ENCODE measurements around the gene MAP2K1.
"Not testable (repeated sequence)": the region's sequence is repeated elsewhere in the genome, so short reads cannot be mapped to it uniquely, and the experiment has no call there.

MAP2K1 gene

DNA sequence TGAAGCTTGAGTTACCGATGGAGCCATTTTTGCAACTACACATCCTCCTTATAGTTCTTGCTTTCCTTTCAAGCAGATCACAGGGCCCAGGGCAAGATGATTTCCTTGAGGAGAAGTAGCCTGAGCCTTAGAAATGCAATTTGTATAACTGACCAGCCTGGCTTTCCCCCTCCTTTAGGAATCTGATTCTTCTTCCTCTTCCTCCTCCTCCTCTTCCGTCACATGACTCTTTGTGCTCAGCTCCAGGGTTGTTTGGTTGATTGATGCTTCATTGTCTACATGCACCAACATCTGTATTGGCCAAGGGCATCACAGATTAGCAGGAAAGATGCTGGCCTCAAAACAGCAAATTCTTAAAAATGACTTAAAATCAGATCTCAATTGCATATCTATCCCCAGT lies 107.5 kb downstream of the MAP2K1 start:
- Mint-ChIP-seq H3K36me3 (peaks cover 13% of the 10 kb centered on the region), H3K4me3 (no peak overlapping the region), H3K27ac (peak overlapping the region; percentile 90), H3K27me3 (no peaks in the 10 kb centered on the region), H3K4me1 (ENCODE audit: low read depth) (peaks cover 39% of the 10 kb centered on the region), H3K9me3 (ENCODE audit: low read depth) (no peaks in the 10 kb centered on the region)

- peak overlapping the region; percentile 96 for H3K27ac Mint-ChIP-seq
- H3K9me3 Mint-ChIP-seq (ENCODE audit: low read depth), result no peaks in the 10 kb centered on the region
- H3K4me3 Mint-ChIP-seq, result peak overlapping the region; percentile 96
- no peaks in the 10 kb centered on the region for H3K27me3 Mint-ChIP-seq
- peaks cover 59% of the 10 kb centered on the region for H3K4me1 Mint-ChIP-seq (ENCODE audit: low read depth)
- H3K36me3 Mint-ChIP-seq, result peaks cover 22% of the 10 kb centered on the region
Measured at GRCh38 chr15:66496951-66497501, 110.3 kb downstream of the MAP2K1 start.

GRCh38 chr15:66497502-66498455 lies 111.1 kb downstream of the MAP2K1 start, which contains the start of gene SNAPC5:
Gene SNAPC5, minus strand, starts transcription at chr15:66497762. Its CDS starts 31 bp downstream, at chr15:66497731.
- peaks cover 67% of the 10 kb centered on the region for H3K4me1 Mint-ChIP-seq (ENCODE audit: low read depth)
- no peaks in the 10 kb centered on the region for H3K9me3 Mint-ChIP-seq (ENCODE audit: low read depth)
- H3K36me3 Mint-ChIP-seq, result peaks cover 26% of the 10 kb centered on the region
- H3K27me3 Mint-ChIP-seq, result no peaks in the 10 kb centered on the region
- H3K27ac Mint-ChIP-seq, result peak within 1 kb of the TSS; percentile 96
- H3K4me3 Mint-ChIP-seq, result peak within 1 kb of the TSS; percentile 96

GRCh38 chr15:66498501-66499386 lies 112.0 kb downstream of the MAP2K1 start:
- peak overlapping the region; percentile 96 for H3K27ac Mint-ChIP-seq
- H3K4me3 Mint-ChIP-seq, result peak overlapping the region; percentile 96
- peaks cover 71% of the 10 kb centered on the region for H3K4me1 Mint-ChIP-seq (ENCODE audit: low read depth)
- no peaks in the 10 kb centered on the region for H3K27me3 Mint-ChIP-seq
- H3K36me3 Mint-ChIP-seq, result peaks cover 35% of the 10 kb centered on the region
- no peaks in the 10 kb centered on the region for H3K9me3 Mint-ChIP-seq (ENCODE audit: low read depth)

GRCh38 chr15:66500346-66500745 lies 113.6 kb downstream of the MAP2K1 start:
- not testable (repeated sequence) for H3K27me3 Mint-ChIP-seq; H3K9me3 Mint-ChIP-seq (ENCODE audit: low read depth)
- Mint-ChIP-seq H3K36me3 (peaks cover 35% of the 10 kb centered on the region), H3K27ac (peak overlapping the region; percentile 100), H3K4me1 (ENCODE audit: low read depth) (peaks cover 62% of the 10 kb centered on the region), H3K4me3 (peak overlapping the region; percentile 100)

- Mint-ChIP-seq H3K27ac (peak overlapping the region; percentile 100), H3K27me3 (no peaks in the 10 kb centered on the region), H3K4me3 (peak overlapping the region; percentile 100), H3K36me3 (peaks cover 32% of the 10 kb centered on the region), H3K4me1 (ENCODE audit: low read depth) (peaks cover 65% of the 10 kb centered on the region), H3K9me3 (ENCODE audit: low read depth) (no peaks in the 10 kb centered on the region)
Measured at GRCh38 chr15:66502491-66502890, 115.8 kb downstream of the MAP2K1 start.

DNA sequence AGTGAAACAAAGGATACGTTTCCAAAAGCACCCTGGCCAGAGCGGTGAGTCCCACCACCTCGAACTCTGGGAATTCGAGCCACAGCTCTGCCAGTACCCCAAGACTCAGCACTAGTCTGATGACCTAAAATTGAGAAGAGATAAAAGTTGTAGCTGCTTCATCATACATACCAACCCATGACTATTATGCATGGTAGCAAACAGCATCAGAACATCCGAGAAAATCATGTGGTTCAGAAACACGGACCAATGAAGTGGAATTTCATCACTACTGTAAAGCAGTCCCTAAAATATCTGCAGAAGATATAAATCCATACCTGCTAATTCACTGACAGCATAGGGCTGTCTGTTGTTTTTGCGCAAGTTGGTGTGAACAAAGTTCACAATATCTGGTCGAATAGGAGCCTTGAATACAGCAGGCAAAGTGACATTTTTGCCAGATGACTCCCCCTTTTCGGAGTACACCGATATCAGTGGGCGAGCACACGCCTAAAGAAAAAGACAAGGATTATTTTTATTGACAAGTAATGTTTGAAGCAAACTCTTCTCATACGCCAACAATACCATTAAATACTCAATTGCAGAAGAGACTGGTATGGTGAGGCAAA lies 116.4 kb downstream of the MAP2K1 start:
- H3K27me3 Mint-ChIP-seq; H3K9me3 Mint-ChIP-seq (ENCODE audit: low read depth): not testable (repeated sequence)
- H3K36me3 Mint-ChIP-seq, result peaks cover 32% of the 10 kb centered on the region
- H3K4me1 Mint-ChIP-seq (ENCODE audit: low read depth), result peaks cover 62% of the 10 kb centered on the region
- peak overlapping the region; percentile 100 for H3K27ac Mint-ChIP-seq
- peak overlapping the region; percentile 100 for H3K4me3 Mint-ChIP-seq

DNA sequence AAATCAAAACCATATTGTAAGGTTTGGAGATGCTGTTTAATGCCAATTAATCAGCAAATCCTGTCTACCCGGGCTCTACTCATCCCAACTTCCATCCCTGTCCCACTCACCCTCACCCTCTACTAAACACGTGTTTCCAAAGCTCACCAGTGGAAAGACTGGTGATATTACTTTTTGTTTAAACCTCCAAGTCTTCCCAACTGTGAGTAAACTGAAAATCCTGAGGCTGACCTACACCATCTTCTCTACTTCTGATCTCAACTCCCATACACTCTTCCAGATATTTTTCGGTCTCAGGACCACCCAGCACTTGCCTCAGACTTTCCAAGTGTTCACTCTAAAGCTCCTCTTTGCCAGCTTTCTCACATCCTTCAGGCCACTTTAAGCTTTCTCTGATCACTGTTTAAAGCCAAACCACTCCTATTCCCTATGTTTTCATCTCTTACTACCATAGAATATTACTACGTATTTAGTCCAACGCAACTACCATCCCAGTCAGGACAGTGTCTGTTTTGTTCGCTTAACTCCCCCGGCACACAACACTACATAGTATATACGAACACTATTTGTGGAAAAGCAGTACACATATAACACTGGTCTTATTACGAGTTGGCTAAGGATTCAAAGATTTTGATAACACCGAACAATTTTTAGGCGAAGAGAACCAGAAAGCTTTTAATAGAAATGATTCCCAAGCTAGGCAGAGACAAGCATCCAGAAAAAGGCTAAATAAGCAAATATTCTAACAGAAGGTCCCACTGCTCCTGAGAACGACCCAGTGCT lies 117.3 kb downstream of the MAP2K1 start:
- peaks cover 55% of the 10 kb centered on the region for H3K4me1 Mint-ChIP-seq (ENCODE audit: low read depth)
- H3K27me3 Mint-ChIP-seq, result no peaks in the 10 kb centered on the region
- H3K27ac Mint-ChIP-seq, result peak overlapping the region; percentile 100
- no peaks in the 10 kb centered on the region for H3K9me3 Mint-ChIP-seq (ENCODE audit: low read depth)
- H3K36me3 Mint-ChIP-seq, result peaks cover 33% of the 10 kb centered on the region
- H3K4me3 Mint-ChIP-seq, result peak overlapping the region; percentile 100

DNA sequence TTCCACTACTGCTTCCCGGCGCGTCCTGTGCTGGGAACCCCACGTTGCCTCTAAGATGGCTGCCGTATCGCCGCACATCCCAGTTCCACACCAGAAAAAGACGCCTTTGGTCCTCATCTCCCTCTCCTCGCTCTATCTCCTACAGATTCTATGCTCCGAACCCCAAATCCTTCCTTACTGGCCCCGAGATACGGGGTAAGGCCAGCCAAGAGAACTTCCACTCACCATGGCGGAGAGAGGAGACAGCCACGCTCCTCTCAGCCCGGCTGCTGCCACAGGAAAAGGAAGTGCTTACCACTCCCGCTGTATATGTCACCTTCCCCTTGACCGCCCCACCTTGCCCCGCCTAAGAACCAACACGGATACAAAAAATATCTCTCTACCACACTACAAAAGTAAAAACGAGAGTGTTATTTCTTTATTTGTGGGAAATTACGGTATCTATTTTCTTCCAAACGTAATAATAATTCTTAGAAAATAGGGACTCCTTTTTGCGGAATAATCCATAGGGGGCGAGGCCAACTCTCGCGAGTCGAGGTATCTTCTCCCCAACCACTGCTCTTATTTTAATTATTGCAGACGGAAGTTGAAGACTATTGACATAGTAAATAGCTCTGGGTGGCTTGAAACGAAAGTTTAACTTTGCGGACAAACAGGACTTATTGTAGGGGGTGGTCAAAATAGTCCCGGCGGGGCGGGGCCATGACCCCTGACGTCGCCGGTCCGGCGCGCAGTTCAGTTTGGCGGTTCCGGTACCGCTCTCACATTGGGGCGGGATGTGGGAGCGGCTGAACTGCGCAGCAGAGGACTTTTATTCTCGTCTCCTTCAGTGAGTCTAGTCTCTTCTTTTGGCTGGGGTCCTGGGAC lies 118.1 kb downstream of the MAP2K1 start, which contains the start of the genes RPL4 and ZWILCH:
TSS of gene RPL4 (minus strand) at position 293 of the 867 bp plus-strand sequence. CDS start at position 228, 65 bp downstream.
TSS of gene ZWILCH (plus strand) at position 764 of the 867 bp plus-strand sequence. CDS start at position 777, 13 bp downstream.
- H3K36me3 Mint-ChIP-seq, result peaks cover 31% of the 10 kb centered on the region
- no peaks in the 10 kb centered on the region for H3K9me3 Mint-ChIP-seq (ENCODE audit: low read depth)
- peak within 1 kb of the TSS; percentile 100 for H3K27ac Mint-ChIP-seq
- H3K4me1 Mint-ChIP-seq (ENCODE audit: low read depth), result peaks cover 49% of the 10 kb centered on the region
- no peaks in the 10 kb centered on the region for H3K27me3 Mint-ChIP-seq
- peak within 1 kb of the TSS; percentile 100 for H3K4me3 Mint-ChIP-seq

- Mint-ChIP-seq H3K4me1 (ENCODE audit: low read depth) (peaks cover 44% of the 10 kb centered on the region), H3K36me3 (peaks cover 27% of the 10 kb centered on the region), H3K9me3 (ENCODE audit: low read depth) (no peaks in the 10 kb centered on the region), H3K27me3 (no peaks in the 10 kb centered on the region), H3K4me3 (peak overlapping the region; percentile 100), H3K27ac (peak overlapping the region; percentile 100)
Measured at GRCh38 chr15:66505430-66505811, 118.7 kb downstream of the MAP2K1 start.

DNA sequence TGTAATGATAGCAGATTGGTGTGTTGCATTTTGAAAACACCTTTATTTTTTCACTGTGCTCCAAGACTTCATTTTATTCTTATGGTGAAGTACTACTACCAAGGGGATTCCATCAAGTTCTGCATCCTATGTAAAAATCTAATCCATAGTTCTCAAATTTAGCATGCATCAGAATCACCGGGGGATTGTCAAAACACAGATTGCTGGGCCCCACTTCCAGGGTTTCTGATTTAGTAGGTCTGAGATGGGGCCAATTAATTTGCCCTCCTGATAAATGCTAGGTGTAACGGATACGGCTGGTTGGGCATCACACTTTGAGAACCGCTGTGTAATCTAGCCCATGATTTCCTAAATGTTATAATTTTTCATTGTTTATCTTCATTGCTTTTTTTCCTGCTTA lies 119.1 kb downstream of the MAP2K1 start:
- no peaks in the 10 kb centered on the region for H3K9me3 Mint-ChIP-seq (ENCODE audit: low read depth)
- peaks cover 27% of the 10 kb centered on the region for H3K36me3 Mint-ChIP-seq
- peak overlapping the region; percentile 100 for H3K27ac Mint-ChIP-seq
- H3K4me3 Mint-ChIP-seq, result peak overlapping the region; percentile 100
- no peaks in the 10 kb centered on the region for H3K27me3 Mint-ChIP-seq
- peaks cover 41% of the 10 kb centered on the region for H3K4me1 Mint-ChIP-seq (ENCODE audit: low read depth)

DNA sequence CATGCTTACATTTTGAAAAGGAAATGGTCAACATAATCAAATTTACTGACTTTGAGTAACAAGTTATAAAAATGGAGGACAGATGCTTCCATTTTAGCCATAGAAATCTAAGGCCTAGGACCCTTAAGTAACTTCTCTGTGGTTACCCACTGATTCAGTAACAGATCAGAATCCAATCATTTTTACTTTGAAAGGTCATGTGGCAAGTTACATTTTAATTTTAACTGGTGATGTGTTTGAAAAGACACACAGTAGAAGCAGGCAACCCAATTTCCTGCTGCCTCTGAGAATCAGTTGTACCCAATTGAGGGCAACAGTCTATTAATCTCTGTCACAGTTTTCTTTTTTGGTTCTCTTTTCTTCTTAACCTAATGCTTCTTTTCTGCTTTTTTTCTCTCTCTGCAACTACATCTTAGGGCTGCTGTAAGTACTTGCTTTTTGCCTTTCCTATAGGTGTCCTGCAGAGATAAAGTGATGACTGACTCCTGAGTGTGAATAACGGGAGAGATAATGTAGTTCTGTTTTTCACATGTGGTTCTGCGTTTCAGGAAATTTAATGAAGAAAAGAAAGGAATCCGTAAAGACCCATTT lies 121.7 kb downstream of the MAP2K1 start:
- Mint-ChIP-seq H3K36me3 (peaks cover 13% of the 10 kb centered on the region), H3K4me3 (no peak overlapping the region), H3K27me3 (no peaks in the 10 kb centered on the region), H3K4me1 (ENCODE audit: low read depth) (peaks cover 19% of the 10 kb centered on the region), H3K9me3 (ENCODE audit: low read depth) (no peaks in the 10 kb centered on the region), H3K27ac (no peak overlapping the region)
